CD4-positive, alpha-beta T cell (primary cell): ENCODE data around the gene AGAP1. TPM values are rescaled to one million over a fixed set of nuclear protein-coding genes. Genes with fewer than 3 reads are reported as not detected.

Source experiments
- ATAC-seq: fragments of 200-7000 bp; cut with Tn5 transposase; one replicate; pipeline ENCODE4 v1.10.0; 2022; ENCODE audit warnings: mild to moderate bottlenecking; ENCODE audit not compliant: poor library complexity
- CTCF ChIA-PET: fragments of 350-600 bp; sonication (Branson Sonifier 250); formaldehyde crosslinking; loops from one replicate; lab custom pipeline; 2021; ENCODE audit warnings: antibody characterized with exemption, inconsistent platforms; lab: Charles Lee
- POLR2A ChIA-PET: fragments of 350-600 bp; sonication (Branson Sonifier 250); formaldehyde crosslinking; loops from one replicate; lab custom pipeline; 2021; ENCODE audit warnings: antibody characterized with exemption, inconsistent platforms; lab: Charles Lee
- DNase-seq, 14 experiments: peaks; one replicate each; pipeline ENCODE4 v3.0.0-alpha.2; 2013 to 2020; ENCODE audit warnings: mixed read lengths in 2 of 14
- H3K27ac ChIP-seq, 2 donors: one replicate each; pipeline versions ENCODE4 v1.5.1 to v1.7.0; 2013; ENCODE audit warnings: low read length in 2 of 2, low read depth in 1 of 2, mild to moderate bottlenecking in 1 of 2
- H3K27me3 ChIP-seq, 2 experiments: 1 replicate in 1 of 2; 2 replicates in 1 of 2; pipeline versions ENCODE4 v1.6.1 to v1.7.0; 2013; ENCODE audit warnings: low read length in 2 of 2, control low read depth in 1 of 2, mild to moderate bottlenecking in 1 of 2, moderate library complexity in 1 of 2; ENCODE audit not compliant: insufficient read depth in 2 of 2, control insufficient read depth in 1 of 2
- H3K36me3 ChIP-seq: one replicate; pipeline ENCODE4 v1.6.1; 2013; ENCODE audit warnings: low read length, control low read depth; ENCODE audit not compliant: insufficient read depth
- H3K4me1 ChIP-seq: one replicate; pipeline ENCODE4 v1.6.1; 2013; ENCODE audit warnings: low read length, control low read depth; ENCODE audit not compliant: insufficient read depth
- H3K4me3 ChIP-seq: one replicate; pipeline ENCODE4 v1.5.1; 2013; ENCODE audit warnings: mild to moderate bottlenecking, low read length, moderate library complexity
- H3K9me3 ChIP-seq, 2 experiments: 1 replicate in 1 of 2; 2 replicates in 1 of 2; pipeline versions ENCODE4 v1.6.1 to v1.7.0; 2013; ENCODE audit warnings: low read length in 2 of 2, mild to moderate bottlenecking in 2 of 2, control low read depth in 1 of 2, moderate library complexity in 1 of 2; ENCODE audit not compliant: control insufficient read depth in 1 of 2, insufficient read depth in 1 of 2
- H3K27ac Mint-ChIP-seq: one replicate; pipeline ENCODE4 v1.8.0; 2020; ENCODE audit warnings: mixed read lengths
- H3K27me3 Mint-ChIP-seq: one replicate; pipeline ENCODE4 v1.8.0; 2021; ENCODE audit warnings: mixed read lengths
- H3K36me3 Mint-ChIP-seq: one replicate; pipeline ENCODE4 v1.8.0; 2021; ENCODE audit warnings: low read depth, mixed read lengths
- H3K4me1 Mint-ChIP-seq: one replicate; pipeline ENCODE4 v1.8.0; 2021; ENCODE audit warnings: low read depth, mixed read lengths
- H3K4me3 Mint-ChIP-seq: one replicate; pipeline ENCODE4 v1.8.0; 2020; ENCODE audit warnings: mild to moderate bottlenecking, mixed read lengths
- H3K9me3 Mint-ChIP-seq: one replicate; pipeline ENCODE4 v1.8.0; 2020; ENCODE audit warnings: mixed read lengths
- CTCF ChIP-seq: fragments of 200-600 bp; IDR thresholded peaks from one replicate; pipeline ENCODE4 v1.8.0; 2022; ENCODE audit warnings: antibody characterized with exemption, mild to moderate bottlenecking
- intact Hi-C, 2 experiments: fragments of 100-400 bp; cut with DNase I in 1 of 2; cut with micrococcal nuclease in 1 of 2; formaldehyde crosslinking; loops; one replicate each; pipeline versions ENCODE4 v1.15.1 to v1.9.0; 2023 to 2025; cut with DNase I, micrococcal nuclease
- total RNA-seq, 174 experiments: library from RNA in 2 of 174; stranded (reverse) in 2 of 174; gene quantifications; one replicate each; pipeline ENCODE4 v1.2.3 and lab custom pipeline; 2021 to 2026

The AGAP1 gene
- total RNA-seq, 2 experiments from 2014 or later = 2.6 to 3.1 TPM

DNA sequence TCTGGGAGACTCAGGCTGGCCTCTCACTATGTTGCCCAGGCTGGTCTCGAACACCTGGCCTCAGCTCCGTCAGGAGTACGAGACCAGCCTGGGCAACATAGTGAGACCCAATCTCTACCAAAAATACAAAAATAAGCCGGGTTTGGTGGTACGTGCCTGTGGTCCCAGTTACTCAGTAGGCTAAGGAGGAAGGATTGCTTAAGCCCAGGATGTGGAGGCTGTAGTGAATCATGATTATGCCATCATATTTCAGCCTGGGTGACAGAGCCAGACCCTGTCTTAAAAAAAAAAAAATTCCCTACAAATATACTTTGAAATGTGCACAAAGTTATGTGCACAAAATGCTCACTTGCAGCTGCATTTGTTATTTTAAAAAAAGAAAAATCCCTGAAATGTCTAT lies 26.3 kb upstream of the AGAP1 start:
- Mint-ChIP-seq H3K27me3 (peaks cover 42% of the 10 kb centered on the region), H3K9me3 (no peaks in the 10 kb centered on the region), H3K36me3 (no peaks in the 10 kb centered on the region), H3K4me3 (no peak overlapping the region), H3K4me1 (no peaks in the 10 kb centered on the region), H3K27ac (no peak overlapping the region)
- Histone ChIP-seq H3K36me3 (no peaks in the 10 kb centered on the region), H3K9me3 (peaks cover 0 to 4% of the 10 kb centered on the region in 2 experiments), H3K4me1 (no peaks in the 10 kb centered on the region), H3K4me3 (no peak overlapping the region), H3K27me3 (peaks cover 0 to 10% of the 10 kb centered on the region in 2 experiments), H3K27ac (no peak overlapping the region)
- TF ChIP-seq CTCF = no peak
- ATAC-seq = no peak
- intact Hi-C loops = no loop called here
- POLR2A ChIA-PET = no interaction called here
- CTCF ChIA-PET = no interaction called here
- DNase-seq = no peak

GRCh38 chr2:235468978-235469655 lies 24.7 kb upstream of the AGAP1 start:
- ChIA-PET POLR2A (no interaction called here), CTCF (no interaction called here)
- no peak for DNase-seq
- Histone ChIP-seq H3K36me3 (no peaks in the 10 kb centered on the region), H3K27me3 (peaks cover 0 to 6% of the 10 kb centered on the region in 2 experiments), H3K4me3 (no peak overlapping the region), H3K27ac (no peak overlapping the region), H3K4me1 (no peaks in the 10 kb centered on the region), H3K9me3 (peaks cover 0 to 4% of the 10 kb centered on the region in 2 experiments)
- H3K27ac Mint-ChIP-seq = no peak overlapping the region
- H3K9me3 Mint-ChIP-seq = no peaks in the 10 kb centered on the region
- H3K36me3 Mint-ChIP-seq = no peaks in the 10 kb centered on the region
- intact Hi-C loops = no loop called here
- peaks cover 34% of the 10 kb centered on the region for H3K27me3 Mint-ChIP-seq
- no peak for TF ChIP-seq CTCF
- no peaks in the 10 kb centered on the region for H3K4me1 Mint-ChIP-seq
- no peak for ATAC-seq
- H3K4me3 Mint-ChIP-seq = no peak overlapping the region

- H3K36me3 ChIP-seq = no peaks in the 10 kb centered on the region
- no peak overlapping the region for H3K4me3 Mint-ChIP-seq
Measured at GRCh38 chr2:235471186-235471747, 22.6 kb upstream of the AGAP1 start.

More at GRCh38 chr2:235471186-235471747, 22.6 kb upstream of the AGAP1 start:
- no peaks in the 10 kb centered on the region for H3K4me1 ChIP-seq
- peaks cover 34% of the 10 kb centered on the region for H3K27me3 Mint-ChIP-seq
- H3K4me1 Mint-ChIP-seq = no peaks in the 10 kb centered on the region
- H3K4me3 ChIP-seq = no peak overlapping the region
- CTCF ChIA-PET = no interaction called here
- peaks cover 4% of the 10 kb centered on the region for H3K9me3 Mint-ChIP-seq
- H3K27ac Mint-ChIP-seq = no peak overlapping the region
- H3K9me3 ChIP-seq = peaks cover 4 to 8% of the 10 kb centered on the region in 2 experiments
- intact Hi-C loops = no loop called here
- DNase-seq = no peak
- ATAC-seq = no peak
- H3K36me3 Mint-ChIP-seq = no peaks in the 10 kb centered on the region
- POLR2A ChIA-PET = no interaction called here
- H3K27me3 ChIP-seq = peaks cover 0 to under 1% of the 10 kb centered on the region in 2 experiments
- no peak for TF ChIP-seq CTCF
- no peak overlapping the region for H3K27ac ChIP-seq
